H9 (cell line): ENCODE results near the gene GOLGA3. TPM values are rescaled to one million over a fixed set of nuclear protein-coding genes. Genes with fewer than 3 reads are reported as not detected.

ENCODE experiments used
- DNase-seq: peaks from one replicate; pipeline ENCODE4 v3.0.0-alpha.2; 2017
- H2AFZ ChIP-seq: one replicate; pipeline ENCODE4 v1.6.1; 2013; ENCODE audit warnings: mild to moderate bottlenecking, low read length, control low read depth, moderate library complexity
- H2AK5ac ChIP-seq: 2 replicates; pipeline ENCODE4 v1.6.1; 2013; ENCODE audit warnings: low read length, control low read depth, mixed read lengths; ENCODE audit not compliant: insufficient read length
- H2BK120ac ChIP-seq: one replicate; pipeline ENCODE4 v1.6.1; 2013; ENCODE audit warnings: low read depth, mild to moderate bottlenecking, low read length, control low read depth, inconsistent platforms; ENCODE audit not compliant: poor library complexity, severe bottlenecking
- H2BK12ac ChIP-seq: 2 replicates; pipeline ENCODE4 v1.6.1; 2013; ENCODE audit warnings: low read length, control low read depth, mixed read lengths, low read depth; ENCODE audit not compliant: insufficient read length
- H2BK15ac ChIP-seq: 2 replicates; pipeline ENCODE4 v1.6.1; 2013; ENCODE audit warnings: low read depth, low read length, control low read depth
- H2BK20ac ChIP-seq: one replicate; pipeline ENCODE4 v1.6.1; 2013; ENCODE audit warnings: low read depth, mild to moderate bottlenecking, low read length, control low read depth, inconsistent platforms; ENCODE audit not compliant: poor library complexity, severe bottlenecking
- H2BK5ac ChIP-seq: 2 replicates; pipeline ENCODE4 v1.6.1; 2013; ENCODE audit warnings: low read length, control low read depth, mixed read lengths; ENCODE audit not compliant: insufficient read length
- H3K14ac ChIP-seq: 2 replicates; pipeline ENCODE4 v1.6.1; 2013; ENCODE audit warnings: low read length, control low read depth; ENCODE audit not compliant: insufficient read depth
- H3K18ac ChIP-seq: 2 replicates; pipeline ENCODE4 v1.6.1; 2013; ENCODE audit warnings: low read depth, mild to moderate bottlenecking, mixed read lengths, low read length, control low read depth; ENCODE audit not compliant: insufficient read length
- H3K23ac ChIP-seq: 2 replicates; pipeline ENCODE4 v1.6.1; 2013; ENCODE audit warnings: low read length, control low read depth, mixed read lengths, low read depth; ENCODE audit not compliant: insufficient read length
- H3K23me2 ChIP-seq: 2 replicates; pipeline ENCODE4 v1.6.1; 2013; ENCODE audit warnings: low read depth, mild to moderate bottlenecking, mixed read lengths, low read length, control low read depth; ENCODE audit not compliant: insufficient read length, poor library complexity, severe bottlenecking
- H3K27ac ChIP-seq: 2 replicates; pipeline ENCODE4 v1.5.1; 2013; ENCODE audit warnings: low read length, control low read depth, mixed read lengths, low read depth; ENCODE audit not compliant: insufficient read length
- H3K27me3 ChIP-seq: 2 replicates; pipeline ENCODE4 v1.6.1; 2013; ENCODE audit warnings: low read length, control low read depth, inconsistent platforms; ENCODE audit not compliant: insufficient read depth
- H3K4ac ChIP-seq: 2 replicates; pipeline ENCODE4 v1.6.1; 2013; ENCODE audit warnings: low read depth, mild to moderate bottlenecking, control low read depth, inconsistent platforms, low read length, moderate library complexity
- H3K4me1 ChIP-seq: 2 replicates; pipeline ENCODE4 v1.6.1; 2013; ENCODE audit warnings: low read length, control low read depth, inconsistent platforms; ENCODE audit not compliant: insufficient read depth
- H3K4me2 ChIP-seq: 2 replicates; pipeline ENCODE4 v1.6.1; 2013; ENCODE audit warnings: low read length, control low read depth, mixed read lengths; ENCODE audit not compliant: insufficient read length, insufficient read depth
- H3K56ac ChIP-seq: 2 replicates; pipeline ENCODE4 v1.6.1; 2013; ENCODE audit warnings: low read depth, mild to moderate bottlenecking, mixed read lengths, low read length, control low read depth; ENCODE audit not compliant: insufficient read length
- H3K79me1 ChIP-seq: 2 replicates; pipeline ENCODE4 v1.6.1; 2013; ENCODE audit warnings: low read depth, mild to moderate bottlenecking, moderate library complexity, low read length, control low read depth, inconsistent platforms; ENCODE audit not compliant: insufficient read depth, poor library complexity, severe bottlenecking
- H3K79me2 ChIP-seq: 2 replicates; pipeline ENCODE4 v1.6.1; 2013; ENCODE audit warnings: low read length, control low read depth, inconsistent platforms; ENCODE audit not compliant: insufficient read depth
- H3K9ac ChIP-seq: 2 replicates; pipeline ENCODE4 v1.6.1; 2013; ENCODE audit warnings: low read length, control low read depth, mixed read lengths; ENCODE audit not compliant: insufficient read length; ENCODE audit errors: extremely low read depth
- H3K9me3 ChIP-seq: one replicate; pipeline ENCODE4 v1.6.1; 2013; ENCODE audit warnings: low read depth, low read length, inconsistent platforms; ENCODE audit not compliant: control insufficient read depth
- H3T11ph ChIP-seq: one replicate; pipeline ENCODE4 v1.6.1; 2013; ENCODE audit warnings: mild to moderate bottlenecking, low read length, control low read depth, inconsistent platforms
- H4K20me1 ChIP-seq: one replicate; pipeline ENCODE4 v1.6.1; 2013; ENCODE audit not compliant: control insufficient read depth, insufficient read length, insufficient read depth
- H4K5ac ChIP-seq: 2 replicates; pipeline ENCODE4 v1.6.1; 2013; ENCODE audit warnings: low read depth, mild to moderate bottlenecking, mixed read lengths, low read length, control low read depth; ENCODE audit not compliant: insufficient read length
- H4K8ac ChIP-seq: replicated peaks from 2 replicates; pipeline ENCODE4 v1.6.1; 2013; ENCODE audit warnings: low read length, control low read depth, mixed read lengths, low read depth; ENCODE audit not compliant: insufficient read length
- H4K91ac ChIP-seq: 2 replicates; pipeline ENCODE4 v1.6.1; 2013; ENCODE audit warnings: low read depth, mild to moderate bottlenecking, moderate library complexity, mixed read lengths, low read length, control low read depth; ENCODE audit not compliant: insufficient read length
- H3K27ac Mint-ChIP-seq, 3 experiments: 2 replicates in 2 of 3; 3 replicates in 1 of 3; pipeline ENCODE4 v1.8.0; 2020 to 2021; ENCODE audit warnings: mixed read lengths in 3 of 3, mild to moderate bottlenecking in 1 of 3, moderate library complexity in 1 of 3
- H3K27me3 Mint-ChIP-seq: 2 replicates; pipeline ENCODE4 v1.8.0; 2021; ENCODE audit warnings: low read depth, mild to moderate bottlenecking, moderate library complexity, mixed read lengths
- H3K36me3 Mint-ChIP-seq, 3 experiments: 2 replicates in 2 of 3; 3 replicates in 1 of 3; pipeline ENCODE4 v1.8.0; 2020 to 2021; ENCODE audit warnings: low read depth in 3 of 3, mixed read lengths in 3 of 3; ENCODE audit not compliant: insufficient read depth in 1 of 3
- H3K4me1 Mint-ChIP-seq, 2 experiments: 2 replicates each; pipeline ENCODE4 v1.8.0; 2020; ENCODE audit warnings: mixed read lengths in 2 of 2
- H3K4me3 Mint-ChIP-seq, 2 experiments: 2 replicates in 1 of 2; 3 replicates in 1 of 2; pipeline ENCODE4 v1.8.0; 2020 to 2021; ENCODE audit warnings: mild to moderate bottlenecking in 2 of 2, mixed read lengths in 2 of 2, moderate library complexity in 1 of 2
- H3K9me3 Mint-ChIP-seq, 2 experiments: 2 replicates in 1 of 2; 3 replicates in 1 of 2; pipeline ENCODE4 v1.8.0; 2020; ENCODE audit warnings: mild to moderate bottlenecking in 2 of 2, mixed read lengths in 2 of 2, moderate library complexity in 1 of 2
- WGBS: extraction: QIAGEN DNeasy Blood & Tissue Kit; methylation state at CpG from one replicate; pipeline ENCODE4 v1.1.7; 2013; ENCODE audit warnings: missing lambda C conversion rate, low lambda C conversion rate, mixed read lengths; ENCODE audit not compliant: insufficient read length; ENCODE audit errors: extremely low coverage; 5-methylcytosine and 5-hydroxymethylcytosine counted together
- total RNA-seq: library from RNA; stranded (reverse); gene quantifications from 2 replicates; pipeline ENCODE4 v1.2.1, GENCODE V29; 2021
- TF ChIP-seq, protein P1 (sequence below): fragments of 200-600 bp; sonication (generic); conservative IDR thresholded peaks from 3 replicates; pipeline ENCODE4 v1.8.0; 2021; ENCODE audit warnings: antibody characterized with exemption, mild to moderate bottlenecking

GOLGA3 gene
- total RNA-seq, 1 experiment from 2014 or later = 40.1 TPM

DNA sequence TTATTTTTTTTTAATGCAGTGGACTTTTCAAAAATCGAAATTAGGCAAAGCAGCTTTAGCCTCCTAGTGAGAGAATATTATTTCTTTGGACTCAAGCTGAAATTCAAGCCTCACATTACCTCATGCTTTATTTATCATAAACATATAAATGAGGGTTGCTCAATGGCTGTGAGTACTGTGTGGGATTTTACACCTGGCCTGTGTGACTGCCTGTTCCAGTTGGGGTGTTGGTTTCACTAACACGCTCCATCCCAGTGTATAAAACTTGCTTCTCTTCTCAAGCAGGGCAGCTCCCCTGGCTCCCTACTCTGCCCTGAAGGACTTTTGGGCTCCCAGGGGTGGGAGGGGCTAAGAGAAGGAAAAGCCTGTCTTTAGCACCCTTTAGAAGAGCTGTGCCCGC is 82.1 kb downstream of the GOLGA3 start:
- H2BK5ac ChIP-seq = no peak overlapping the region
- H3K27ac ChIP-seq = no peak overlapping the region
- no peak overlapping the region for H2AFZ ChIP-seq
- no peak overlapping the region for H4K8ac ChIP-seq
- no peak overlapping the region for H3K27ac Mint-ChIP-seq
- no peaks in the 10 kb centered on the region; the same call in 1 of the 2 replicates for H3K79me2 ChIP-seq
- no peak overlapping the region for H3K23ac ChIP-seq
- no peak overlapping the region for H4K5ac ChIP-seq
- H3T11ph ChIP-seq = no peak overlapping the region
- TF ChIP-seq, protein P1, sequence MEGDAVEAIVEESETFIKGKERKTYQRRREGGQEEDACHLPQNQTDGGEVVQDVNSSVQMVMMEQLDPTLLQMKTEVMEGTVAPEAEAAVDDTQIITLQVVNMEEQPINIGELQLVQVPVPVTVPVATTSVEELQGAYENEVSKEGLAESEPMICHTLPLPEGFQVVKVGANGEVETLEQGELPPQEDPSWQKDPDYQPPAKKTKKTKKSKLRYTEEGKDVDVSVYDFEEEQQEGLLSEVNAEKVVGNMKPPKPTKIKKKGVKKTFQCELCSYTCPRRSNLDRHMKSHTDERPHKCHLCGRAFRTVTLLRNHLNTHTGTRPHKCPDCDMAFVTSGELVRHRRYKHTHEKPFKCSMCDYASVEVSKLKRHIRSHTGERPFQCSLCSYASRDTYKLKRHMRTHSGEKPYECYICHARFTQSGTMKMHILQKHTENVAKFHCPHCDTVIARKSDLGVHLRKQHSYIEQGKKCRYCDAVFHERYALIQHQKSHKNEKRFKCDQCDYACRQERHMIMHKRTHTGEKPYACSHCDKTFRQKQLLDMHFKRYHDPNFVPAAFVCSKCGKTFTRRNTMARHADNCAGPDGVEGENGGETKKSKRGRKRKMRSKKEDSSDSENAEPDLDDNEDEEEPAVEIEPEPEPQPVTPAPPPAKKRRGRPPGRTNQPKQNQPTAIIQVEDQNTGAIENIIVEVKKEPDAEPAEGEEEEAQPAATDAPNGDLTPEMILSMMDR = no peak
- H3K4me3 Mint-ChIP-seq = no peak overlapping the region
- no peak overlapping the region for H2BK15ac ChIP-seq
- no peak overlapping the region for H2AK5ac ChIP-seq
- no peaks in the 10 kb centered on the region for H3K4me1 Mint-ChIP-seq
- no peaks in the 10 kb centered on the region for H3K4me1 ChIP-seq
- H2BK120ac ChIP-seq = no peak overlapping the region
- no peaks in the 10 kb centered on the region for H3K9me3 ChIP-seq
- no peak overlapping the region for H3K4ac ChIP-seq
- H3K27me3 ChIP-seq = no peaks in the 10 kb centered on the region
- no peak overlapping the region for H2BK12ac ChIP-seq
- H2BK20ac ChIP-seq = no peak overlapping the region
- DNase-seq = no peak
- H3K14ac ChIP-seq = no peak overlapping the region
- H3K56ac ChIP-seq = no peak overlapping the region
- peaks cover 70 to 94% (median 81%) of the 10 kb centered on the region in 3 experiments for H3K36me3 Mint-ChIP-seq
- H3K4me2 ChIP-seq = no peak overlapping the region
- H3K27me3 Mint-ChIP-seq = no peaks in the 10 kb centered on the region
- H3K79me1 ChIP-seq = no peaks in the 10 kb centered on the region
- no peaks in the 10 kb centered on the region for H3K9me3 Mint-ChIP-seq
- peaks cover 2% of the 10 kb centered on the region for H4K20me1 ChIP-seq
- H4K91ac ChIP-seq = no peak overlapping the region
- WGBS = no CpG with 5 or more reads among the region's 3 CpGs
- H3K23me2 ChIP-seq = no peaks in the 10 kb centered on the region
- no peak overlapping the region for H3K9ac ChIP-seq
- H3K18ac ChIP-seq = no peak overlapping the region
